HepG2 (cell line): ENCODE results near the gene SCARF1. TPM values are rescaled to one million over a fixed set of nuclear protein-coding genes. Genes with fewer than 3 reads are reported as not detected.

Experiments used
- ATAC-seq: fragments of 200-7000 bp; cut with Tn5 transposase; 3 replicates; pipeline ENCODE4 v1.9.1; 2020; ENCODE audit warnings: mild to moderate bottlenecking, moderate library complexity
- BruUV-seq: library from RNA; stranded (reverse); fragments of 400-500 nt; replicated peaks from 2 replicates; lab custom pipeline; 2021; lab: Mats Ljungman, UMichigan
- CTCF ChIA-PET: fragments of 300-600 bp; formaldehyde crosslinking; extraction: SDS; loops from one replicate; lab custom pipeline; 2021; ENCODE audit warnings: low total read pairs, inconsistent platforms, low intra/inter-chr PET ratio; lab: Yijun Ruan, JAX
- POLR2A ChIA-PET: fragments of 350-600 bp; sonication (Branson Sonifier 250); formaldehyde crosslinking; loops from one replicate; lab custom pipeline; 2020; ENCODE audit warnings: antibody characterized with exemption, inconsistent platforms; lab: Yijun Ruan, JAX
- DNase-seq: peaks from one replicate; pipeline ENCODE4 v3.0.0-alpha.2; 2015; ENCODE audit warnings: low spot score
- FAIRE-seq: peaks from 3 replicates; lab custom pipeline; 2011; peaks lifted over from hg19 to GRCh38; lab: Jason Lieb, UNC
- H2AFZ ChIP-seq: one replicate; pipeline ENCODE4 v1.6.1; 2011; ENCODE audit warnings: low read length, inconsistent platforms
- H3K27ac ChIP-seq: fragments of 300-600 bp; 3 replicates; pipeline ENCODE4 v1.8.0; 2011; ENCODE audit warnings: mixed run types, mild to moderate bottlenecking, mixed read lengths, low read length, inconsistent platforms; ENCODE audit not compliant: insufficient read depth; ENCODE audit errors: extremely low read length
- H3K27me3 ChIP-seq, 2 experiments: fragments of 200-600 bp in 1 of 2; 2 replicates in 1 of 2; 3 replicates in 1 of 2; pipeline versions ENCODE4 v1.6.0 to v1.8.0; 2011; ENCODE audit warnings: low read length in 2 of 2, mild to moderate bottlenecking in 2 of 2, moderate library complexity in 2 of 2, inconsistent platforms in 1 of 2; ENCODE audit not compliant: insufficient read depth in 2 of 2, control insufficient read depth in 1 of 2
- H3K36me3 ChIP-seq, 2 experiments: fragments of 200-600 bp in 1 of 2; replicated peaks in 1 of 2; 2 replicates in 1 of 2; 3 replicates in 1 of 2; pipeline versions ENCODE4 v1.5.1 to v1.8.0; 2011; ENCODE audit warnings: low read length in 2 of 2, inconsistent platforms in 1 of 2; ENCODE audit not compliant: insufficient read depth in 2 of 2, control insufficient read depth in 1 of 2
- H3K4me1 ChIP-seq: 2 replicates; pipeline ENCODE4 v1.5.1; 2012; ENCODE audit warnings: low read length, inconsistent platforms; ENCODE audit not compliant: insufficient read depth
- H3K4me2 ChIP-seq: 2 replicates; pipeline ENCODE4 v1.6.0; 2011; ENCODE audit warnings: low read depth, low read length, inconsistent platforms
- H3K4me3 ChIP-seq, 3 experiments: fragments of 200-600 bp in 1 of 3; sonication (generic), shearing (Covaris generic) in 1 of 3; replicated peaks in 1 of 3; 2 replicates each; pipeline ENCODE4 v1.5.1; 2011 to 2016; ENCODE audit warnings: low read length in 3 of 3, inconsistent platforms in 2 of 3, low read depth in 2 of 3, mild to moderate bottlenecking in 2 of 3, control low read depth in 1 of 3, mixed read lengths in 1 of 3; ENCODE audit not compliant: insufficient read depth in 1 of 3
- H3K79me2 ChIP-seq: one replicate; pipeline ENCODE4 v1.6.1; 2011; ENCODE audit warnings: low read length, inconsistent platforms; ENCODE audit not compliant: insufficient read depth
- H3K9ac ChIP-seq: 2 replicates; pipeline ENCODE4 v1.6.0; 2011; ENCODE audit warnings: mild to moderate bottlenecking, low read depth, low read length, inconsistent platforms; ENCODE audit not compliant: insufficient read depth
- H3K9me3 ChIP-seq: 2 replicates; pipeline ENCODE4 v1.5.1; 2012; ENCODE audit warnings: mild to moderate bottlenecking, low read length
- H4K20me1 ChIP-seq: 2 replicates; pipeline ENCODE4 v1.6.0; 2011; ENCODE audit warnings: inconsistent platforms, mild to moderate bottlenecking, low read length, moderate library complexity; ENCODE audit not compliant: insufficient read depth
- FOXO1 ChIP-seq: sonication (generic); formaldehyde crosslinking; IDR thresholded peaks from 2 replicates; pipeline ENCODE4 v1.4.0; 2020; ENCODE audit warnings: missing genetic modification reagents
- IKZF1 ChIP-seq: fragments of 450-650 bp; IDR thresholded peaks from 2 replicates; pipeline ENCODE4 v1.7.1; 2016
- IKZF4 ChIP-seq: sonication (generic); formaldehyde crosslinking; IDR thresholded peaks from 2 replicates; pipeline ENCODE4 v1.5.1; 2020; ENCODE audit warnings: borderline replicate concordance, mild to moderate bottlenecking, low read depth, missing genetic modification reagents; ENCODE audit errors: not compliant biosample characterization
- MYC ChIP-seq: sonication (generic); formaldehyde crosslinking; IDR thresholded peaks from 2 replicates; pipeline ENCODE4 v1.9.0; 2021; ENCODE audit warnings: missing genetic modification reagents, borderline replicate concordance
- POGK ChIP-seq: sonication (generic); formaldehyde crosslinking; conservative IDR thresholded peaks from 2 replicates; pipeline ENCODE4 v1.8.0; 2022; ENCODE audit warnings: mild to moderate bottlenecking, moderate library complexity, missing genetic modification reagents
- ZBTB14 ChIP-seq: sonication (generic); formaldehyde crosslinking; IDR thresholded peaks from 2 replicates; pipeline ENCODE4 v1.4.0; 2020; ENCODE audit warnings: missing genetic modification reagents
- ZNF329 ChIP-seq: sonication (generic); formaldehyde crosslinking; IDR thresholded peaks from 2 replicates; pipeline ENCODE4 v1.9.0; 2021; ENCODE audit warnings: low read depth, mild to moderate bottlenecking, missing genetic modification reagents
- ZNF33A ChIP-seq: sonication (generic); formaldehyde crosslinking; IDR thresholded peaks from 2 replicates; pipeline ENCODE4 v1.5.1; 2020; ENCODE audit warnings: missing genetic modification reagents, mild to moderate bottlenecking, moderate library complexity, borderline replicate concordance
- ZNF44 ChIP-seq: sonication (generic); formaldehyde crosslinking; IDR thresholded peaks from 2 replicates; pipeline ENCODE4 v1.5.1; 2020; ENCODE audit warnings: mild to moderate bottlenecking, missing genetic modification reagents
- WGBS: methylation state at CpG from one replicate; pipeline ENCODE4 v1.1.6; 2017; ENCODE audit warnings: low lambda C conversion rate; 5-methylcytosine and 5-hydroxymethylcytosine counted together
- in situ Hi-C: cut with HindIII; loops from 2 replicates; pipeline ENCODE4 v1.10.0; 2017; ENCODE audit warnings: low pct_unique_long_range_greater_than_20kb; ENCODE audit not compliant: extremely low pct_ligation_motif_present
- intact Hi-C: fragments of 100-400 bp; cut with micrococcal nuclease; formaldehyde crosslinking; loops from one replicate; pipeline ENCODE4 v1.10.0; 2022; ENCODE audit not compliant: unreplicated experiment
- polyA plus RNA-seq, 8 experiments: library from polyadenylated mRNA; depleted of rRNA in 3 of 8; stranded (reverse) in 7 of 8; unstranded in 1 of 8; fragments of >200 nt; fragmentation: Illumina TruSeq in 4 of 8; extraction: Trizol in 4 of 8; gene quantifications; 2 replicates each; pipeline versions ENCODE4 v1.2.1 to v1.2.3, GENCODE V29; 2011 to 2016; ENCODE audit warnings: low read depth in 4 of 8, missing spikeins in 1 of 8, mixed read lengths in 1 of 8; ENCODE audit not compliant: insufficient read depth in 1 of 8
- total RNA-seq, 5 experiments: library from RNA; depleted of rRNA; stranded (reverse); fragments of >200 nt; fragmentation: Illumina TruSeq; extraction: Trizol; gene quantifications; 2 replicates each; pipeline ENCODE4 v1.2.3, GENCODE V29; 2016; ENCODE audit warnings: low read depth in 1 of 5
- TF ChIP-seq, protein P1 (sequence below): sonication (generic); formaldehyde crosslinking; IDR thresholded peaks from 2 replicates; pipeline ENCODE4 v1.5.0; 2020; ENCODE audit warnings: mild to moderate bottlenecking, missing genetic modification reagents, moderate library complexity
- TF ChIP-seq, protein P2 (sequence below): sonication (generic); formaldehyde crosslinking; IDR thresholded peaks from 2 replicates; pipeline ENCODE4 v1.4.0; 2020; ENCODE audit warnings: missing genetic modification reagents, borderline replicate concordance

SCARF1 gene
- total and polyA plus RNA-seq, 2 of the 13 experiments (the other 11 are each of a cell fraction or from before 2014, with no cell fraction given), result 0.24 to 0.71 TPM

DNA sequence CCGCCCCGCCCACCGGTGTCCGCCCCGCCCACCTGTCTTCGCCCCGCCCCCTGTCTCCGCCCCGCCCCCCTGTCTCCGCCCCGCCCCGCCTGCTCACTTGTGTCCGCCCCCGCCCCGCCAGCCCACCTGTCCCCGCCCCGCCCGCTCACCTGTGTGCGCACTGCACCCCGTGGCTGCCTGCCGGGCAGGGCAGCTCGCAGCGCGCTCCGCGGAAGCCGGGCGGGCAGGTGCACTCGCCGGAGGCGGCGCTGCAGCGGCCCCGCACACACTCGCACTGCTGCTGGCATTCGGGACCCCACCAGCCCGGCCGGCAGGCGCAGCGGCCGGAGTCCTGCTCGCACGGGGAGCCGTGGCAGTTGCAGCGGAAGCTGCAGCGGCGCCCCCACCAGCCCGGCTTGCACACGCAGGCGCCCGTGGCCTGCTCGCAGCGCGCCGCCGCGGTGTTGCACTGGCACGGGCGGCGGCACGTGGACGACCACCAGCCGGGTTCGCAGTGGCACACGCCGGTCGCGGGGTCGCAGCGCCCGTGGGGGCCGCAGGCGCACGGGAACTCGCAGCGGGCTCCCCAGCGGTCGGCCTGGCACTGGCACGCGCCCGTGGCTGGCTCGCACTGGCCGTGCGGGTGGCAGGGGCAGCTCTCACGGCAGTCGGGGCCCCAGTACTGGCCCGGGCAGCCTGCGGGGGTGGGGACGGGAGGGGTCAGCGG lies 2.1 kb downstream of the SCARF1 start (continued):
- TF ChIP-seq, protein P1, sequence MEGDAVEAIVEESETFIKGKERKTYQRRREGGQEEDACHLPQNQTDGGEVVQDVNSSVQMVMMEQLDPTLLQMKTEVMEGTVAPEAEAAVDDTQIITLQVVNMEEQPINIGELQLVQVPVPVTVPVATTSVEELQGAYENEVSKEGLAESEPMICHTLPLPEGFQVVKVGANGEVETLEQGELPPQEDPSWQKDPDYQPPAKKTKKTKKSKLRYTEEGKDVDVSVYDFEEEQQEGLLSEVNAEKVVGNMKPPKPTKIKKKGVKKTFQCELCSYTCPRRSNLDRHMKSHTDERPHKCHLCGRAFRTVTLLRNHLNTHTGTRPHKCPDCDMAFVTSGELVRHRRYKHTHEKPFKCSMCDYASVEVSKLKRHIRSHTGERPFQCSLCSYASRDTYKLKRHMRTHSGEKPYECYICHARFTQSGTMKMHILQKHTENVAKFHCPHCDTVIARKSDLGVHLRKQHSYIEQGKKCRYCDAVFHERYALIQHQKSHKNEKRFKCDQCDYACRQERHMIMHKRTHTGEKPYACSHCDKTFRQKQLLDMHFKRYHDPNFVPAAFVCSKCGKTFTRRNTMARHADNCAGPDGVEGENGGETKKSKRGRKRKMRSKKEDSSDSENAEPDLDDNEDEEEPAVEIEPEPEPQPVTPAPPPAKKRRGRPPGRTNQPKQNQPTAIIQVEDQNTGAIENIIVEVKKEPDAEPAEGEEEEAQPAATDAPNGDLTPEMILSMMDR (CRISPR knock-in tag), result peak; percentile 36; the same call in 1 of the 2 replicates
- TF ChIP-seq ZBTB14 (no peak), ZNF44 (no peak), MYC (no peak), IKZF4 (no peak), IKZF1 (no peak), ZNF329 (CRISPR knock-in tag) (no peak), FOXO1 (CRISPR knock-in tag) (no peak)

DNA sequence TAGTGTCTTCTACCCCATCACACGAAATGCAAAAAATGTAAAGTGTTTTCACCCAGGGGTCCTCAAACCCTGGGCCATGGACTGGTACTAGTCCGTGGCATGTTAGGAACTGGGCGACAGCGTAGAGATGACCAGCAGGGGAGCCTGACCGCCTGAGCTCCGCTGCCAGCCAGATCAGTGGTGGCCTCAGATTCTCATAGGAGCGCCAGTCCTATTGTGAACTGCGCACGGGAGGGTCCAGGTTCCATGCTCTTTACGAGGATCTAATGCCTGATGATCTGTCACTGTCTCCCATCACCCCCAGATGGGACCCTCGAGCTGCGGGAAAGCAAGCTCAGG lies 4.5 kb downstream of the SCARF1 start:
- Histone ChIP-seq H3K9ac (no peak overlapping the region), H3K4me1 (peaks cover 58% of the 10 kb centered on the region), H3K9me3 (no peaks in the 10 kb centered on the region), H3K27ac (no peak overlapping the region), H3K36me3 (no peaks in the 10 kb centered on the region), H3K79me2 (no peaks in the 10 kb centered on the region), H4K20me1 (no peaks in the 10 kb centered on the region), H3K4me2 (peak overlapping the region; percentile 2; the same call in 1 of the 2 replicates), H2AFZ (no peak overlapping the region), H3K27me3 (peaks cover 5 to 42% of the 10 kb centered on the region in 2 experiments; a peak in 4 of 5 replicates), H3K4me3 (no peak overlapping the region)
- ChIA-PET CTCF (no interaction called here), POLR2A (interaction anchor here (1.6 kb wide), 2 partner anchors 11 to 75 kb away, joined by 6 to 7 read pairs; partner anchors contain the start of gene SLC43A2)
- in situ Hi-C loops (no loop called here), intact Hi-C loops (no loop called here)
- FAIRE-seq (no peak), ATAC-seq (peak; percentile 56), DNase-seq (no peak)
- no TSS peak for BruUV-seq
- 8% methylated on average over 7 of the region's 12 CpGs for WGBS
- TF ChIP-seq, protein P2, sequence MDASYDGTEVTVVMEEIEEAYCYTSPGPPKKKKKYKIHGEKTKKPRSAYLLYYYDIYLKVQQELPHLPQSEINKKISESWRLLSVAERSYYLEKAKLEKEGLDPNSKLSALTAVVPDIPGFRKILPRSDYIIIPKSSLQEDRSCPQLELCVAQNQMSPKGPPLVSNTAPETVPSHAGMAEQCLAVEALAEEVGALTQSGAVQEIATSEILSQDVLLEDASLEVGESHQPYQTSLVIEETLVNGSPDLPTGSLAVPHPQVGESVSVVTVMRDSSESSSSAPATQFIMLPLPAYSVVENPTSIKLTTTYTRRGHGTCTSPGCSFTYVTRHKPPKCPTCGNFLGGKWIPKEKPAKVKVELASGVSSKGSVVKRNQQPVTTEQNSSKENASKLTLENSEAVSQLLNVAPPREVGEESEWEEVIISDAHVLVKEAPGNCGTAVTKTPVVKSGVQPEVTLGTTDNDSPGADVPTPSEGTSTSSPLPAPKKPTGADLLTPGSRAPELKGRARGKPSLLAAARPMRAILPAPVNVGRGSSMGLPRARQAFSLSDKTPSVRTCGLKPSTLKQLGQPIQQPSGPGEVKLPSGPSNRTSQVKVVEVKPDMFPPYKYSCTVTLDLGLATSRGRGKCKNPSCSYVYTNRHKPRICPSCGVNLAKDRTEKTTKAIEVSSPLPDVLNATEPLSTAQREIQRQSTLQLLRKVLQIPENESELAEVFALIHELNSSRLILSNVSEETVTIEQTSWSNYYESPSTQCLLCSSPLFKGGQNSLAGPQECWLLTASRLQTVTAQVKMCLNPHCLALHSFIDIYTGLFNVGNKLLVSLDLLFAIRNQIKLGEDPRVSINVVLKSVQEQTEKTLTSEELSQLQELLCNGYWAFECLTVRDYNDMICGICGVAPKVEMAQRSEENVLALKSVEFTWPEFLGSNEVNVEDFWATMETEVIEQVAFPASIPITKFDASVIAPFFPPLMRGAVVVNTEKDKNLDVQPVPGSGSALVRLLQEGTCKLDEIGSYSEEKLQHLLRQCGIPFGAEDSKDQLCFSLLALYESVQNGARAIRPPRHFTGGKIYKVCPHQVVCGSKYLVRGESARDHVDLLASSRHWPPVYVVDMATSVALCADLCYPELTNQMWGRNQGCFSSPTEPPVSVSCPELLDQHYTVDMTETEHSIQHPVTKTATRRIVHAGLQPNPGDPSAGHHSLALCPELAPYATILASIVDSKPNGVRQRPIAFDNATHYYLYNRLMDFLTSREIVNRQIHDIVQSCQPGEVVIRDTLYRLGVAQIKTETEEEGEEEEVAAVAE (CRISPR knock-in tag), result no peak
- TF ChIP-seq POGK (no peak), ZNF33A (CRISPR knock-in tag) (no peak)
